Measurements from ENCODE around the gene VRK1.

VRK1 gene

DNA sequence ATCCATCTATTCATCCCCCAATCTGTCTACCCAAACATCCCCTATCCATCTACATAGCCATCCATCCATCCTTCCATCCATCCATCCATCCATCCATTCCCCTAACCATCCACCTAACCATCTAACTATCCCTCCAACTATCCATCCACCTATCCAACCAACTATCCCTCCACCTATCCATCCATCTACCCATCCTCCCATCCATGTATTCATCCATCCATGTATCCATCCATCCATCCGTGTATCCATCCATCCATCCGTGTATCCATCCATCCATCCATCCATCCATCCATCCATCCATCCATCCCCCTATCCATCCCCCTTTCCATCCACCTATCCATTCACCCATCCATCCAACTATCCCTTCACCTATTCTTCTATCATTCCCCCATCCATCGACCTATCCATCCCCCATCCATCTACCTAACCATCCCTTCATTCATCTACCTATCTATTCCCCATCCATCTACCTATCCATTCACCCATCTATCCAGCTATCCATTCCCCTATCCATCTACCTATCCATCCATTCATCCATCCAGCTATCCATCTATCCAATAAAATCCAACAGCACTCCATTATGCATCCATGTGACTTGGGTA is 131.7 kb downstream of the VRK1 start:
- DNase-seq: no peak

DNA sequence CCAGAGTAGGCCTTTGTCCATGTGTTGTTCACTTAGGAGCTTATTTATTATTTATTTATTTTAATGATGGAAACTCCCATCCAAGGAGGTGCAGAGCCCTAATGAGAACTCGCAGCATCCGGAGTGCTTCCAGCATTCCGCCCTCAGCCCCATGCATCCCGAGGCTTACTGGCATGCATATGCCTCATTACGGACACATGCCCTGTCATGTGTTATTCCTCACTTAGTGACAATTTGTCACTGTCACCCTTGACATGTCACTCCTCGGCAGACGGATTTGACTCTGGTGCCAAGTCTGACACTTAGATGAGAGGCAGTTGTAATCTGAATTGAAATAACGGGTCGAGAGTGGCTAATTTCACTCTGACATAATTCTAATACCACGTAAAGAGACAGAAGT is 132.8 kb downstream of the VRK1 start:
- no peak for DNase-seq

DNA sequence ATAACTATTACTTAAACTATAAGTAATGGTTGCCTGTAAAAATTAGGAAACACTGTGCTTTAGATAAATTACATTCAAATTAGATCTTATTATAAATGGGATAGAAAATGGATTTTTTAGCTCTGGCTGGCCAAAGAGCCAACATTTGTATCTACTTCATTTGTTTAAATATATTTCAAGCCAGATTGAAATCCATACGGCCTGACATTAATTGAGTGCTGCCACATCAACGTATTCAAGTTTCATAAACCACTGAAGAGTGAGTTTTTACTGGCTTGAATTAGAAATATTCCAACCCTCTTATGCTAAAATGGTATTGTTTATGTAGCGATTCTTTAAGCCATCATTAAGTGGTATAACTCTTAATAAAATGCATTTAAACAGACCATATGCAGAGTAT is 133.3 kb downstream of the VRK1 start:
- DNase-seq: no peak
